GM10266 (cell line): Measurements from ENCODE around the gene KLRC3.

Experiments used
- DNase-seq: peaks from one replicate; pipeline ENCODE4 v3.0.0; 2012; ENCODE audit errors: extremely low spot score
- CTCF ChIP-seq: IDR thresholded peaks from 2 replicates; pipeline ENCODE4 v1.5.1; 2012; ENCODE audit warnings: mild to moderate bottlenecking, low read depth; ENCODE audit not compliant: control insufficient read depth, insufficient read depth; ENCODE audit errors: missing control alignments

Gene KLRC3

DNA sequence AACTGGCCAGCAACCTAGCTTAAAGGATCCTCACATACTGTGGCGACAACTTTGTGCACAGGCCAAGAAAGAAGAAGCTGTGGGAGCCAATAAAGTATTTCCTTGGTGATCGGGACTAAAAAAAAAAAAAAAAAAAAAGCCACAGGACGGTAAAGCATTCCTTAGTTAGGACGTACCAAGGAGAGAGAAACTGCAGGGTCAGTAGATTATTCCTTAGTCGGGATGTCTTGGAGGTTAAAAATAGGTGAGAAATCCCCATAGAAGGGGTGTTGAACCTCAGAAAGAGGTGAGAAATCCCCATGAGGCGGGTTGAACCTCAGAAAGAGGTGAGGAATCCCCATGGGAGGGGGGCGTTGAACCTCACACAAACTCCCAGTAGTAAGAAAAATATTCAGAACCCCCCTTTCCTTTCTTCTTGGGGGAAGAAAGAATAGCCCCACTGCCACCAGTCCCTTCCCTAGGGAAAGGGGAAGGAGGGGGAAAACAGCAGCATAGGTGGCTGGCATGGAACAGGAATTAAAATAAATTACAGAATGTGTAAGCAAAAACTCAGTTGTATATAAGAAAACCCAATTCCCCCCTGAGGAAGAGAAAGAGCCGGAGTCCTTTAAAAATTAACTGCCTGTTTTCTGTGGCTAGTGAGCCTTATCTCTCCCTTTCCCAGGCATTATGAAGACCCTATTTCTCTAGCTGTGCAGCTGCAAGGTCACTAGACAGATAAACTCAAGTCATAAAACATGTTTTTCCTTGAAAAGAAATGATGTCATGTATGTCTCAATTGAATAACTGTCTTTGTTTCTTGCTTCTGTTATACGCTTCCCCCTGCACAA is 57.4 kb downstream of the KLRC3 start:
- TF ChIP-seq CTCF: no peak
- DNase-seq: no peak

DNA sequence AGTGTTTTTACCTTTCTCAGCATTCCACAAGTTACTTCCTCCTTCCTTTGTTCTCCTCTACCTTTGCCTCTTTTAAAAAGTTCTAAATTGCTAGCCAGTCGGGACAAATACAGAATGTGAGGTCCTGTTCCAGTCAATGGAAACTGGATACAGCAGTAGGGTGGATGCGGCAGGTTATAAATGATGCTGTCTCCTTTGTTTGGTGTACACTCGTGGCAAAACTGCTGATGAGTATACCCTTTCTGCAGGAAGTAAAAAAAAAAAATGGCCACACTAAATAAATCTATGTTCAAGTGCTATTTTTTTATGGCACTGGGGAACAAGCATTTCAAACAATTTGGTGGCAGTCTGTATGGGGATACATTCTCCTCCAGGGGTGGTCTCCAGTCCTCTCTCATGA is 58.1 kb downstream of the KLRC3 start:
- TF ChIP-seq CTCF: no peak
- no peak for DNase-seq
